Measurements from ENCODE around the gene SLC8A3.

DNA sequence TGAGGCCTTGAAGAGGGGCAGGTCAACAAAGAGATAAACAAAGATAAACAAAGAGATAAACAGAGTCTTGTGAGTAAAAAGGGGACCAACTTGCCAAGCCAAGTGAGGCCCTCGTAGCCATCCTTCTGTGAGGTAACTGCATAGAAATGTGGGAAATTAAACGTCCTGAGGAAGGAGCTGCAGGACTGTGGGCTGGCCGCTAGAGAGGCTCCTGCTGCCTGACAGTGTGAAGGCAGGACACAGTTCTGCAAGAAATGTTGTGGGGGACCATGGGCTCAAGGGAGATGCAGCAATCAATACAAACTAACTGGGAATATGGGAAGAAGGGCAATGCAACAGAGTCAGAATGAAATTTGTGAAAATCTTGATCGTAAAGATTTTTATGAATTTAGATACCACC, 91.9 kb downstream of the SLC8A3 start:
- TF ChIP-seq, protein P1, sequence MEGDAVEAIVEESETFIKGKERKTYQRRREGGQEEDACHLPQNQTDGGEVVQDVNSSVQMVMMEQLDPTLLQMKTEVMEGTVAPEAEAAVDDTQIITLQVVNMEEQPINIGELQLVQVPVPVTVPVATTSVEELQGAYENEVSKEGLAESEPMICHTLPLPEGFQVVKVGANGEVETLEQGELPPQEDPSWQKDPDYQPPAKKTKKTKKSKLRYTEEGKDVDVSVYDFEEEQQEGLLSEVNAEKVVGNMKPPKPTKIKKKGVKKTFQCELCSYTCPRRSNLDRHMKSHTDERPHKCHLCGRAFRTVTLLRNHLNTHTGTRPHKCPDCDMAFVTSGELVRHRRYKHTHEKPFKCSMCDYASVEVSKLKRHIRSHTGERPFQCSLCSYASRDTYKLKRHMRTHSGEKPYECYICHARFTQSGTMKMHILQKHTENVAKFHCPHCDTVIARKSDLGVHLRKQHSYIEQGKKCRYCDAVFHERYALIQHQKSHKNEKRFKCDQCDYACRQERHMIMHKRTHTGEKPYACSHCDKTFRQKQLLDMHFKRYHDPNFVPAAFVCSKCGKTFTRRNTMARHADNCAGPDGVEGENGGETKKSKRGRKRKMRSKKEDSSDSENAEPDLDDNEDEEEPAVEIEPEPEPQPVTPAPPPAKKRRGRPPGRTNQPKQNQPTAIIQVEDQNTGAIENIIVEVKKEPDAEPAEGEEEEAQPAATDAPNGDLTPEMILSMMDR (IDR thresholded peaks at IDR 0.05) = peak in 1 of 3 experiments; percentile 27
- TF ChIP-seq POLR2A (IDR thresholded peaks at IDR 0.05; ENCODE audit: low read depth) = no peak
